K562 (cell line): Measurements from ENCODE around the gene PMIS2. TPM values are rescaled to one million over a fixed set of nuclear protein-coding genes. Genes with fewer than 3 reads are reported as not detected.

Experiments used
- BCLAF1 ChIP-seq, 2 experiments: fragments of 450-650 bp in 1 of 2; IDR thresholded peaks; 2 replicates each; pipeline ENCODE4 v1.6.1; 2011 to 2017; ENCODE audit warnings: low read depth in 2 of 2, antibody characterized with exemption in 1 of 2, borderline replicate concordance in 1 of 2, low read length in 1 of 2, mild to moderate bottlenecking in 1 of 2, mixed read lengths in 1 of 2; ENCODE audit not compliant: control insufficient read depth in 1 of 2
- CBX1 ChIP-seq: sonication (generic); IDR thresholded peaks from 2 replicates; pipeline ENCODE4 v1.6.1; 2016; ENCODE audit warnings: antibody characterized with exemption, low read depth, mild to moderate bottlenecking
- CBX3 ChIP-seq, 2 experiments: IDR thresholded peaks; 1 replicate in 1 of 2; 2 replicates in 1 of 2; pipeline ENCODE4 v1.6.1; 2012; ENCODE audit warnings: inconsistent platforms in 2 of 2, low read length in 2 of 2, borderline replicate concordance in 1 of 2, control low read depth in 1 of 2
- CHD1 ChIP-seq: fragments of 200-600 bp; sonication (generic); IDR thresholded peaks from one replicate; pipeline ENCODE4 v1.6.1; 2012; ENCODE audit warnings: mild to moderate bottlenecking, moderate library complexity, low read length, inconsistent platforms
- CREB3L1 ChIP-seq: fragments of 450-650 bp; IDR thresholded peaks from 2 replicates; pipeline ENCODE4 v1.6.1; 2014; ENCODE audit warnings: low read depth, mild to moderate bottlenecking, moderate library complexity, borderline replicate concordance
- ELF2 ChIP-seq: fragments of 250-450 bp; sonication (Bioruptor Pico); IDR thresholded peaks from 2 replicates; pipeline ENCODE4 v1.5.0; 2021; ENCODE audit warnings: mild to moderate bottlenecking
- L3MBTL2 ChIP-seq: fragments of 450-650 bp; IDR thresholded peaks from 2 replicates; pipeline ENCODE4 v1.6.1; 2016; ENCODE audit warnings: mild to moderate bottlenecking, moderate library complexity
- MYNN ChIP-seq, 2 experiments: sonication (generic); formaldehyde crosslinking in 1 of 2; IDR thresholded peaks; 2 replicates each; pipeline versions ENCODE4 v1.5.0 to v1.6.1; 2016 to 2020; ENCODE audit warnings: antibody characterized with exemption in 1 of 2, missing genetic modification reagents in 1 of 2
- PKNOX1 ChIP-seq: fragments of 450-650 bp; IDR thresholded peaks from 2 replicates; pipeline ENCODE4 v1.6.1; 2016
- POLR2A ChIP-seq: fragments of 450-650 bp; conservative IDR thresholded peaks from 2 replicates; pipeline ENCODE4 v1.6.1; 2016
- POLR2G ChIP-seq: fragments of 200-400 bp; formaldehyde crosslinking; IDR thresholded peaks from 2 replicates; pipeline ENCODE4 v1.6.1; 2017; ENCODE audit warnings: low read depth, mild to moderate bottlenecking, antibody characterized with exemption, low read length, moderate library complexity
- SAP30 ChIP-seq: fragments of 200-600 bp; sonication (generic); IDR thresholded peaks from 2 replicates; pipeline ENCODE4 v1.6.1; 2012; ENCODE audit warnings: borderline replicate concordance, low read depth, mild to moderate bottlenecking, moderate library complexity, low read length, control low read depth, inconsistent platforms; ENCODE audit not compliant: insufficient read depth, poor library complexity, severe bottlenecking
- THAP12 ChIP-seq: fragments of 250-450 bp; sonication (Bioruptor Pico); IDR thresholded peaks from 2 replicates; pipeline ENCODE4 v1.9.0; 2021; ENCODE audit warnings: mild to moderate bottlenecking, inconsistent platforms
- ZNF589 ChIP-seq: fragments of 200-800 bp; sonication (Bioruptor generic); IDR thresholded peaks from 2 replicates; pipeline ENCODE4 v1.6.1; 2016; ENCODE audit warnings: low read depth, missing genetic modification characterization, missing compliant biosample characterization
- ZNF639 ChIP-seq, 2 experiments: fragments of 200-800 bp in 1 of 2; sonication (Bioruptor generic) in 1 of 2; sonication (generic) in 1 of 2; formaldehyde crosslinking in 1 of 2; IDR thresholded peaks in 1 of 2; conservative IDR thresholded peaks in 1 of 2; 2 replicates each; pipeline versions ENCODE4 v1.5.0 to v1.6.1; 2016 to 2020; ENCODE audit warnings: missing compliant biosample characterization in 1 of 2, missing genetic modification characterization in 1 of 2, missing genetic modification reagents in 1 of 2
- polyA plus RNA-seq, 8 experiments: library from polyadenylated mRNA; depleted of rRNA in 4 of 8; stranded (reverse) in 5 of 8; unstranded in 3 of 8; fragments of >200 nt; fragmentation: Nextera tagmentation in 2 of 8; fragmentation: Illumina TruSeq in 1 of 8; extraction: Ambion mirVana in 2 of 8; extraction: Trizol in 1 of 8; gene quantifications; 2 replicates each; pipeline versions ENCODE4 v1.2.1 to v1.2.3, GENCODE V29; 2011 to 2014; ENCODE audit warnings: inconsistent platforms in 1 of 8, missing spikeins in 1 of 8
- total RNA-seq, 7 experiments: library from RNA; depleted of rRNA in 6 of 7; stranded (reverse); fragments of >200 nt in 6 of 7; fragmentation: Illumina TruSeq in 2 of 7; extraction: Trizol in 2 of 7; gene quantifications; 2 replicates each; pipeline versions ENCODE4 v1.2.1 to v1.2.3, GENCODE V29; 2011 to 2021; ENCODE audit warnings: low replicate concordance in 1 of 7

Gene PMIS2
- total and polyA plus RNA-seq, 9 of the 15 experiments (the other 6 are each of a cell fraction or from before 2014, with no cell fraction given): not detected

GRCh38 chr19:35545001-35545854 lies 40.7 kb upstream of the PMIS2 start, which contains the start of gene TMEM147 (continued):
- TF ChIP-seq MYNN (IDR thresholded peaks at IDR 0.05) (no peak), MYNN (CRISPR knock-in tag; IDR thresholded peaks at IDR 0.05) (no peak), POLR2A (peak; percentile 90), POLR2G (peak; percentile 97), ZNF639 (CRISPR knock-in tag; conservative IDR thresholded peaks at IDR 0.05 in 1 of 2, IDR thresholded peaks at IDR 0.05 in 1 of 2) (peak in 1 of 2 experiments; percentile 54; a peak in 2 of 4 replicates), SAP30 (peak; percentile 86), BCLAF1 (IDR thresholded peaks at IDR 0.05; ENCODE audit: borderline replicate concordance in 1 of 2, control insufficient read depth in 1 of 2, low read depth in 2 of 2, low read length in 1 of 2) (no peak), PKNOX1 (peak; percentile 18; the same call in 1 of the 2 replicates), CREB3L1 (peak; percentile 83), CBX3 (IDR thresholded peaks at IDR 0.05; ENCODE audit: borderline replicate concordance in 1 of 2, low read length in 2 of 2) (no peak), ZNF589 (CRISPR knock-in tag) (no peak), L3MBTL2 (peak; percentile 64), THAP12 (no peak), ELF2 (CRISPR knock-in tag) (peak; percentile 79; the same call in 1 of the 2 replicates), CHD1 (no peak), CBX1 (peak; percentile 64; the same call in 1 of the 2 replicates)
